H1 (cell line): ENCODE measurements around the gene CA5A. TPM values are rescaled to one million over a fixed set of nuclear protein-coding genes. Genes with fewer than 3 reads are reported as not detected.

Experiments
- CTCF ChIP-seq, 3 experiments: IDR thresholded peaks; 1 replicate in 2 of 3; 2 replicates in 1 of 3; pipeline versions ENCODE4 v1.5.1 to v1.6.1; 2011; ENCODE audit warnings: low read length in 3 of 3, mild to moderate bottlenecking in 3 of 3, inconsistent platforms in 2 of 3, low read depth in 1 of 3, moderate library complexity in 1 of 3; ENCODE audit not compliant: insufficient read depth in 1 of 3; ENCODE audit errors: control extremely low read depth in 1 of 3
- EZH2 ChIP-seq: fragments of 200-600 bp; sonication (generic); IDR thresholded peaks from 2 replicates; pipeline ENCODE4 v1.7.1; 2012; ENCODE audit warnings: low read depth, mild to moderate bottlenecking, moderate library complexity, low read length, inconsistent platforms; ENCODE audit not compliant: severe bottlenecking
- FOSL1 ChIP-seq: IDR thresholded peaks from 2 replicates; pipeline ENCODE4 v1.6.1; 2011; ENCODE audit warnings: mild to moderate bottlenecking, low read depth, low read length, moderate library complexity; ENCODE audit not compliant: insufficient read depth
- KDM1A ChIP-seq: fragments of 200-600, 300-600 bp; sonication (generic); IDR thresholded peaks from 2 replicates; pipeline ENCODE4 v1.7.1; 2016; ENCODE audit warnings: mild to moderate bottlenecking, low read length, borderline replicate concordance
- SUZ12 ChIP-seq: fragments of 200-600 bp; sonication (generic); IDR thresholded peaks from 2 replicates; pipeline ENCODE4 v1.6.1; 2012; ENCODE audit warnings: mild to moderate bottlenecking, inconsistent platforms, low read length, moderate library complexity, mixed read lengths
- polyA plus RNA-seq, 7 experiments: library from polyadenylated mRNA; depleted of rRNA in 3 of 7; stranded (reverse) in 5 of 7; unstranded in 2 of 7; fragments of >200 nt in 5 of 7; fragments of 200-250 nt in 2 of 7; gene quantifications; 1 replicate in 5 of 7; 2 replicates in 1 of 7; 4 replicates in 1 of 7; pipeline versions ENCODE4 v1.2.1 to v1.2.3, GENCODE V29; 2011 to 2013; ENCODE audit warnings: missing spikeins in 2 of 7, mixed read lengths in 2 of 7
- total RNA-seq: library from RNA; stranded (reverse); fragmentation: NEBNext Ultra II Directional; extraction: Animal tissue kit (Norgen Biotek cat#: 25700); gene quantifications from 2 replicates; pipeline ENCODE4 v1.2.1, GENCODE V29; 2021

CA5A gene
- total and polyA plus RNA-seq, 2 of the 8 experiments (the other 6 are each of a cell fraction or from before 2014, with no cell fraction given), result not detected

- TF ChIP-seq EZH2, result no peak
- TF ChIP-seq FOSL1, result no peak
- no peak for TF ChIP-seq KDM1A
- TF ChIP-seq CTCF (IDR thresholded peaks at IDR 0.05; ENCODE audit: control extremely low read depth in 1 of 3, insufficient read depth in 1 of 3, low read depth in 1 of 3, low read length in 3 of 3), result no peak
- TF ChIP-seq SUZ12, result no peak
Observed at GRCh38 chr16:87965417-87965816, 29.1 kb upstream of the CA5A start (continued).
